AG04450 (cell line): Measurements from ENCODE around the gene AZI2. TPM values are rescaled to one million over a fixed set of nuclear protein-coding genes. Genes with fewer than 3 reads are reported as not detected.

Experiments
- CTCF ChIA-PET: fragments of 300-600, 350-600 bp; formaldehyde crosslinking; extraction: SDS; loops from one replicate; lab custom pipeline; 2022; ENCODE audit warnings: antibody characterized with exemption, inconsistent platforms; lab: Charles Lee
- POLR2A ChIA-PET: fragments of 350-600 bp; formaldehyde crosslinking; extraction: SDS; loops from one replicate; lab custom pipeline; 2021; ENCODE audit warnings: antibody characterized with exemption, inconsistent platforms; lab: Yijun Ruan, JAX
- DNase-seq: peaks from one replicate; pipeline ENCODE4 v3.0.0-alpha.2; 2011; ENCODE audit warnings: low read depth, low spot score
- H3K27ac ChIP-seq: one replicate; pipeline ENCODE4 v1.5.1; 2012; ENCODE audit warnings: low read depth, low read length, control low read depth
- H3K27me3 ChIP-seq: one replicate; pipeline ENCODE4 v1.6.0; 2012; ENCODE audit warnings: low read length; ENCODE audit not compliant: control insufficient read depth, insufficient read depth
- H3K4me3 ChIP-seq: 2 replicates; pipeline ENCODE4 v1.5.1; 2011; ENCODE audit warnings: mild to moderate bottlenecking, low read depth, low read length, control low read depth
- H3K9me3 ChIP-seq: 2 replicates; pipeline ENCODE4 v1.5.1; 2012; ENCODE audit warnings: low read length; ENCODE audit not compliant: control insufficient read depth, insufficient read depth
- polyA plus RNA-seq: library from polyadenylated mRNA; depleted of rRNA; stranded (reverse); fragments of >200 nt; gene quantifications from 2 replicates; pipeline ENCODE4 v1.2.3, GENCODE V29; 2011
- TF ChIP-seq, protein P1 (sequence below): IDR thresholded peaks from 2 replicates; pipeline ENCODE4 v1.5.1; 2011; ENCODE audit warnings: low read depth, low read length, control low read depth, inconsistent platforms

Gene AZI2
- polyA plus RNA-seq, 1 experiment, result 164 TPM

DNA sequence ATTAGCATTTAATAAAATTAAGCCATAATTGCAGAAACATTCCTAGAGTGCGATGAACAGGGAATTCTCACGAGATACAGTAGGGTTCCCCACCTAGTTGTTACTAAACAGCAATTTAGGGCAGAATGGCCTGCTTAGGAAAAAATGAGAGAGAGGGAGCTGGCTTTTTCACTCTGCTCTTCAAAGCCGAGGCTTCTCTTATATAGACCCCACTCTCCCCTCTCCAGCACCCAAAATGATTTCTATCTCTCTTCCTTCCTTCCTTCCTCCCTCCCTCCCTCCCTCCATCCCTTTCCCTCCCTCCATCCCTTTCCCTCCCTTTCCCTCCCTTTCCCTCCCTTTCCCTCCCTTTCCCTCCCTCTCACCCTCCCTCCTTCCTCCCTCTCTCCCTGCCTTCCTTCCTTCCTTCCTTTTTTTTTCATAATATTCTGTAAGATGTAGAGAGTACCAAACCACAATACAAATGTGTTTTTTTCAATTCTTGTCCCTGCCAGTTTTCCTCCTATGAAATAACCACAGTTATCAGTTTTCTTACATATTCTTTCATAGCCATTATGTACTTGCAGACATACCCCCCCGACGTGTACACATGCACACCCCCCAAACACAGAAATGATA lies 48.2 kb downstream of the AZI2 start:
- TF ChIP-seq, protein P1, sequence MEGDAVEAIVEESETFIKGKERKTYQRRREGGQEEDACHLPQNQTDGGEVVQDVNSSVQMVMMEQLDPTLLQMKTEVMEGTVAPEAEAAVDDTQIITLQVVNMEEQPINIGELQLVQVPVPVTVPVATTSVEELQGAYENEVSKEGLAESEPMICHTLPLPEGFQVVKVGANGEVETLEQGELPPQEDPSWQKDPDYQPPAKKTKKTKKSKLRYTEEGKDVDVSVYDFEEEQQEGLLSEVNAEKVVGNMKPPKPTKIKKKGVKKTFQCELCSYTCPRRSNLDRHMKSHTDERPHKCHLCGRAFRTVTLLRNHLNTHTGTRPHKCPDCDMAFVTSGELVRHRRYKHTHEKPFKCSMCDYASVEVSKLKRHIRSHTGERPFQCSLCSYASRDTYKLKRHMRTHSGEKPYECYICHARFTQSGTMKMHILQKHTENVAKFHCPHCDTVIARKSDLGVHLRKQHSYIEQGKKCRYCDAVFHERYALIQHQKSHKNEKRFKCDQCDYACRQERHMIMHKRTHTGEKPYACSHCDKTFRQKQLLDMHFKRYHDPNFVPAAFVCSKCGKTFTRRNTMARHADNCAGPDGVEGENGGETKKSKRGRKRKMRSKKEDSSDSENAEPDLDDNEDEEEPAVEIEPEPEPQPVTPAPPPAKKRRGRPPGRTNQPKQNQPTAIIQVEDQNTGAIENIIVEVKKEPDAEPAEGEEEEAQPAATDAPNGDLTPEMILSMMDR, result no peak

DNA sequence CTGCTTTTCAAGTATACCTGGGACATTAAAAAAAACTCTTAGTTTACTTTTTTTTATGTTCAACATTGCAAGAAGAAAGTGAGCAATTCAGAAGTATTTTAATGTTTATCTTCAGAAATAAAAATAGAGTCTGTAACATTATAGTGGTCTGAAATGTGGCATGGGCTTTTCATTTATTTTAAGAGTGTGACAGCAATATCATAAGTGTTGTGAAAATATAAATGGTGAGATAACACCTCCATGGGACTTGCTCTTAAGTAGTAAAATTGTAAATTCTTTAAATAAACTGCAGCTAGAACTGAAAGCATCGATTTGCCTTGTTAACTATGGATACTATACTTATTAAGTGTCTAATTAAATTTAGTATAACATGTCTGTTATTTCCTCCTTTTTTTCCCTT lies 48.9 kb downstream of the AZI2 start:
- H3K9me3 ChIP-seq, result no peaks in the 10 kb centered on the region
- no peak for DNase-seq
- no peak overlapping the region for H3K4me3 ChIP-seq
- ChIA-PET CTCF (interaction anchor here (0.7 to 1.6 kb wide), 3 partner anchors 13 to 588 kb away, joined by 3 to 6 read pairs (median 4); no protein-coding TSS in a partner anchor), POLR2A (no interaction called here)
- no peak overlapping the region for H3K27ac ChIP-seq
- H3K27me3 ChIP-seq, result no peaks in the 10 kb centered on the region
- TF ChIP-seq, protein P1, result no peak

More for the DNA sequence above, 48.2 kb downstream of the AZI2 start:
- H3K27me3 ChIP-seq, result no peaks in the 10 kb centered on the region
- no peak overlapping the region for H3K4me3 ChIP-seq
- no peaks in the 10 kb centered on the region for H3K9me3 ChIP-seq
- no peak overlapping the region for H3K27ac ChIP-seq
- no peak for DNase-seq
- ChIA-PET CTCF (interaction anchor here (0.7 kb wide), 1 partner anchor 17 kb away, joined by 3 read pairs; no protein-coding TSS in a partner anchor), POLR2A (no interaction called here)

DNA sequence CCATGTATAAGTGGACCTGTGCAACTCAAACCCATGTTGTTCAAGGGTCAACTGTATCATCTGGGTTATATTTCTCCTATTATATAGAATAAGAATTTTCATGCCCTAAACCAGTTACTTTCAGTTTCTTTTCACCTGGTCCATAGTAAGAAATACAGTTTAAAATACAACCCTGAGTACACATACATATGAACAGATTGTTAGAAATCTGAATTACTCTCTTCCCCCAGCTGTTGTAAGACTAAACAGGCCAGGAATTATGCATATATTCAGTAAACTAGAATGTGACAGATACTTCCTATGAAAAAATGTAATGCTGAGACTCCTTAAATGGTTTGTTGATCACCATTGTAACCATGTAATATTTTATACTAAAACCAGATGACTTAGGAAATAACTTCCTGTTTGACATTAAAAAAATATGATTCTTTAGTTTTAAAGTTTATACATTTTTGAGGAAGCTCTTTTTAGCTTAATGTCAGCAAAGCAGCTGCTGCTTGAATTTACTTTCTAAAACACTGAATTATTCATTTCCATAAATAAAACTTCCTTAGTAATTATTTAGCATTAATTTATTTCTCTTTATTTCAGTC lies 52.6 kb downstream of the AZI2 start:
- H3K9me3 ChIP-seq, result no peaks in the 10 kb centered on the region
- DNase-seq, result no peak
- TF ChIP-seq, protein P1, result no peak
- H3K4me3 ChIP-seq, result no peak overlapping the region
- ChIA-PET CTCF (interaction anchor here (0.6 to 1.0 kb wide), 3 partner anchors 9 to 14 kb away, joined by 3 to 6 read pairs (median 4); no protein-coding TSS in a partner anchor), POLR2A (no interaction called here)
- H3K27me3 ChIP-seq, result no peaks in the 10 kb centered on the region
- H3K27ac ChIP-seq, result no peak overlapping the region

DNA sequence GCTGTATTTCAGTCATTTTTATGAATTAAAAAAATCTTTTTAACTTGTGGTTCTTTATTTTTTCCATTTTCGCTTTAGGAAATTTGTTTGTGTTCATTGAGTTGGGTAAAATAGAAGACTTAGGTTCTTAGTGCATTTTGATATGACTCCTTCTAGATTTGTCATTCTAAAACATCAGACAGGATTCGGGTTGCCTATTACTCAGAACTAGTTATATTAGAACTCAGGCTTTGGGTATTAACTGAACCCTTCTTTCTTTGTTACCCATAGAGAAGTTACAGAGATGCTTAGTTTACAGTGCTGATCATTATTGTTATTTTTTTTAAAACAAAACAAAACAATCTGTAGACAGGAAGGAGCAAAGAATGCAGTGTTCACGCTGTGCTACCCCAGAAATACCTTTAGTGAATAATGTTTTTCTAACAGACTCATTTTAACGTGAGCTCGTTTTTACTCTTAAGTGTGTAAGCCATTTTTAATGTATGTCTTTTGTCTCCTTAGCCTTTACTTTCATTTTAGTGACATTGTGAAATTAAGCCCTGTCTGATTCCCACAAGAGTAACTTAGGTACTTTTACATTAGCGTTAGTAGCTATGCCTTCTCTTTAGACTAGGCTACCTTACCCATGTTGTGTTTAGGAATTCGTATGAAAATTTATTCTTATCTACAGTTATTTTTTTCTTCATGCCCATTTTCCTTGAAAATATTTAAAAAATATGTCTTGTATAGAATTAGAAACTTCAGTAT lies 53.8 kb downstream of the AZI2 start:
- DNase-seq, result no peak
- ChIA-PET CTCF (interaction anchor here (1.0 to 1.1 kb wide), 2 partner anchors 8 to 583 kb away, joined by 3 to 17 read pairs; no protein-coding TSS in a partner anchor), POLR2A (no interaction called here)
- TF ChIP-seq, protein P1, result no peak
- no peaks in the 10 kb centered on the region for H3K27me3 ChIP-seq
- no peak overlapping the region for H3K27ac ChIP-seq
- H3K4me3 ChIP-seq, result no peak overlapping the region
- no peaks in the 10 kb centered on the region for H3K9me3 ChIP-seq
